AG09309 (cell line): Measurements from ENCODE around the gene RASA3.
"Not testable (repeated sequence)": the region's sequence is repeated elsewhere in the genome, so short reads cannot be mapped to it uniquely, and the experiment has no call there.

Source experiments
- DNase-seq: peaks from one replicate; pipeline ENCODE4 v3.0.0-alpha.2; 2010; ENCODE audit warnings: low read depth
- H3K4me3 ChIP-seq: 2 replicates; pipeline ENCODE4 v1.5.1; 2011; ENCODE audit warnings: mild to moderate bottlenecking, low read depth, low read length, moderate library complexity; ENCODE audit not compliant: control insufficient read depth
- CTCF ChIP-seq: IDR thresholded peaks from 2 replicates; pipeline ENCODE4 v1.5.1; 2011; ENCODE audit warnings: mild to moderate bottlenecking, low read depth, low read length, inconsistent platforms; ENCODE audit not compliant: insufficient read depth, control insufficient read depth; ENCODE audit errors: missing control alignments

Gene RASA3

GRCh38 chr13:114077099-114077932 lies 55.1 kb downstream of the RASA3 start:
- TF ChIP-seq CTCF = no peak
- no peak for DNase-seq

GRCh38 chr13:114076329-114077090 lies 55.9 kb downstream of the RASA3 start:
- no peak overlapping the region for H3K4me3 ChIP-seq
- DNase-seq = no peak
- no peak for TF ChIP-seq CTCF

More at GRCh38 chr13:114077099-114077932, 55.1 kb downstream of the RASA3 start:
- H3K4me3 ChIP-seq = no peak overlapping the region

- DNase-seq, H3K4me3 ChIP-seq: not testable (repeated sequence)
Measured at GRCh38 chr13:114075811-114076210, 56.6 kb downstream of the RASA3 start.

- no peak for DNase-seq
- H3K4me3 ChIP-seq = no peak overlapping the region
- TF ChIP-seq CTCF = no peak
Measured at GRCh38 chr13:114074671-114075315, 57.6 kb downstream of the RASA3 start.

GRCh38 chr13:114073881-114074612 lies 58.4 kb downstream of the RASA3 start:
- H3K4me3 ChIP-seq = no peak overlapping the region
- TF ChIP-seq CTCF = no peak
- DNase-seq = no peak

- TF ChIP-seq CTCF = no peak
- DNase-seq = no peak
- H3K4me3 ChIP-seq = no peak overlapping the region
Measured at GRCh38 chr13:114072421-114072820, 60.0 kb downstream of the RASA3 start.

GRCh38 chr13:114071991-114072390 lies 60.4 kb downstream of the RASA3 start:
- TF ChIP-seq CTCF = no peak
- H3K4me3 ChIP-seq = no peak overlapping the region
- DNase-seq = no peak
